ENCODE measurements around the gene ZDHHC8. TPM values are rescaled to one million over a fixed set of nuclear protein-coding genes. Genes with fewer than 3 reads are reported as not detected.

The ZDHHC8 gene
- total RNA-seq, 4 donors from 2014 or later = 11.8 to 27.8 (median 16.4) TPM

GRCh38 chr22:20140107-20140445 lies 8.5 kb downstream of the ZDHHC8 start:
- Histone ChIP-seq H3K27ac (no peak overlapping the region), H3K9me3 (no peaks in the 10 kb centered on the region), H3K27me3 (no peaks in the 10 kb centered on the region), H3K4me1 (peaks cover 0 to 38% (median 31%) of the 10 kb centered on the region in 3 donors), H3K36me3 (peaks cover 0 to 60% of the 10 kb centered on the region in 2 donors), H3K4me3 (no peak overlapping the region)
- no CpG with 5 or more reads among the region's 11 CpGs for WGBS, 2 donors (ENCODE audit: low coverage in 1 of 2)
- no peak for ATAC-seq
- TF ChIP-seq POLR2A (IDR thresholded peaks at IDR 0.05) (no peak), POLR2AphosphoS5 (IDR thresholded peaks at IDR 0.05) (no peak), CTCF (IDR thresholded peaks at IDR 0.05) (no peak), EP300 (IDR thresholded peaks at IDR 0.05) (no peak)

DNA sequence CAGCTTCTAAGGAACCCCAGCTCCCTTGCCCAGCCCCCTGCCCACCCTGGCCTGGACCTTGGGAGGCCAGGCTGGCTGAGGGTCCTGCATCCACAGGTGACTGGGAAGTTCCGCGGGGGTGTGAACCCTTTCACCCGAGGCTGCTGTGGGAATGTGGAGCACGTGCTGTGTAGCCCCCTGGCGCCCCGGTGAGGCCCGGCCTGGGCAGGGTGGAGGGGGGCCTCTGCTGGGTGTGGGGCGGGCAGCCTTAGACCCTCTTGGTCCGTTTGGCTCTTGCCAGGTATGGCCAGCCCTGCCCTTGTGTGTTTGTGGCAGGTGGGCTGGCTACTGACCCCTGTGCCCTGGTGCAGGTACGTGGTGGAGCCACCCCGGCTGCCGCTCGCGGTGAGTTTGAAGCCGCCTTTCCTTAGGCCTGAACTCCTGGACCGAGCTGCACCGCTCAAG lies 8.9 kb downstream of the ZDHHC8 start:
- no CpG with 5 or more reads among the region's 17 CpGs for WGBS, 2 donors (ENCODE audit: low coverage in 1 of 2)
- ATAC-seq = no peak
- no peak overlapping the region for H3K27ac ChIP-seq
- H3K9me3 ChIP-seq = no peaks in the 10 kb centered on the region
- H3K4me3 ChIP-seq = no peak overlapping the region
- H3K27me3 ChIP-seq = no peaks in the 10 kb centered on the region
- TF ChIP-seq POLR2AphosphoS5 (IDR thresholded peaks at IDR 0.05) = no peak
- no peak for TF ChIP-seq POLR2A (IDR thresholded peaks at IDR 0.05)
- no peak for TF ChIP-seq CTCF (IDR thresholded peaks at IDR 0.05)
- TF ChIP-seq EP300 (IDR thresholded peaks at IDR 0.05) = no peak
- H3K36me3 ChIP-seq = peaks cover 0 to 65% of the 10 kb centered on the region in 2 donors
- H3K4me1 ChIP-seq = peaks cover 0 to 34% (median 26%) of the 10 kb centered on the region in 3 donors

DNA sequence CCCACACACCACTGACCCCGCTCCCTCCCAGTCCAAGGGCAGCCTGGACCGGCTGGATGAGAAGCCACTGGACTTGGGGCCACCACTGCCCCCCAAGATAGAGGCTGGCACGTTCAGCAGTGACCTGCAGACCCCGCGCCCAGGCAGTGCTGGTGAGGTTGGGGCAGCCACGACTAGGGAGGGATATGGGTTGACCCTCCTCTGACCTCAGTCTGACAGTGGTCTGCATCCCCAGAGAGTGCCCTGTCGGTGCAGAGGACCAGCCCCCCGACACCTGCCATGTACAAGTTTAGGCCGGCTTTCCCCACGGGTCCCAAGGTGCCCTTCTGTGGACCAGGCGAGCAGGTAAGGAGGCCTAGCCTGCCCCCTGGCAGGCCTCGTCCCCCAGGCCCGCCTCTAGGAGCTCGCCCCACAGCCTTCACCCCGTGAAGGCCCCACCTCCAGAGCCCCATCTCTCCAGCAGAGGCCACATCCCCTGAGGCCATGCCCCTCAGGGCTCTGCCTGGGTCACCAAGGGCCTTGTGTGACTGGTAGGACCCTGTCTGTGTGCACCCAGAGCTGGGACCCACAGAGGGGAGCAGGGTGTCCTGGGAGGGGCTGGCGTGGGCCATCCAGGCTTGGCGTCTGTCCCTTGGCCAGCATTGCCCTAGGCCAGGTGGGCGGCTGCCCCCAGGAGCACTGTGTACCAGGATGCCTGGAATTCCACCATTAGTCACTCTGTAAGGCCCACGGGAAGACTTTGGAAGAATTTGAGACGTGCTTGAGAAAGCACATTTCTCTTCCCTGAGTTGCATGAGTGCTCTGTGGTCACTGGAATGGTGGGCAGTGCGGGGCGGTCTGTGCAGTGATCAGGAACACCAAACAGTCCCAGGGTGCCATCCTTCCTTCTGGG lies 9.8 kb downstream of the ZDHHC8 start:
- WGBS, 2 donors (ENCODE audit: low coverage in 1 of 2) = no CpG with 5 or more reads among the region's 22 CpGs
- Histone ChIP-seq H3K4me1 (peaks cover 0 to 25% (median 17%) of the 10 kb centered on the region in 3 donors), H3K9me3 (no peaks in the 10 kb centered on the region), H3K36me3 (peaks cover 0 to 67% of the 10 kb centered on the region in 2 donors), H3K27me3 (no peaks in the 10 kb centered on the region), H3K27ac (no peak overlapping the region), H3K4me3 (no peak overlapping the region)
- ATAC-seq = no peak
- TF ChIP-seq CTCF (IDR thresholded peaks at IDR 0.05) = no peak
- no peak for TF ChIP-seq POLR2A (IDR thresholded peaks at IDR 0.05)
- no peak for TF ChIP-seq EP300 (IDR thresholded peaks at IDR 0.05)
- TF ChIP-seq POLR2AphosphoS5 (IDR thresholded peaks at IDR 0.05) = no peak

- WGBS, 2 donors (ENCODE audit: low coverage in 1 of 2) = 100% methylated on average over 1 of the region's 65 CpGs; no CpG with 5 or more reads in 1 of the 2 donors
- peaks cover 0 to 9% (median 2%) of the 10 kb centered on the region in 3 donors for H3K4me1 ChIP-seq
- H3K9me3 ChIP-seq = no peaks in the 10 kb centered on the region
- no peak for ATAC-seq
- no peak overlapping the region for H3K4me3 ChIP-seq
- no peak overlapping the region for H3K27ac ChIP-seq
- TF ChIP-seq EP300 (IDR thresholded peaks at IDR 0.05) = no peak
- no peak for TF ChIP-seq POLR2AphosphoS5 (IDR thresholded peaks at IDR 0.05)
- TF ChIP-seq CTCF (IDR thresholded peaks at IDR 0.05) = no peak
- TF ChIP-seq POLR2A (IDR thresholded peaks at IDR 0.05) = no peak
- H3K36me3 ChIP-seq = peaks cover 0 to 76% of the 10 kb centered on the region in 2 donors
- no peaks in the 10 kb centered on the region for H3K27me3 ChIP-seq
Observed at GRCh38 chr22:20142711-20143621, 11.4 kb downstream of the ZDHHC8 start.
